Keratinocyte (primary cell): Measurements from ENCODE around the gene SUZ12. TPM values are rescaled to one million over a fixed set of nuclear protein-coding genes. Genes with fewer than 3 reads are reported as not detected.
"Not testable (repeated sequence)": the region's sequence is repeated elsewhere in the genome, so short reads cannot be mapped to it uniquely, and the experiment has no call there.

Experiments
- DNase-seq: peaks from one replicate; pipeline ENCODE4 v3.0.0-alpha.2; 2011; ENCODE audit warnings: low read depth, missing footprints, low spot score
- FAIRE-seq: peaks from 2 replicates; lab custom pipeline; 2011; peaks lifted over from hg19 to GRCh38; lab: Jason Lieb, UNC
- H2AFZ ChIP-seq: 2 replicates; pipeline ENCODE4 v1.6.0; 2012; ENCODE audit warnings: low read length, control low read depth, inconsistent platforms; ENCODE audit not compliant: control insufficient read depth
- H3K27ac ChIP-seq: 2 replicates; pipeline ENCODE4 v1.5.1; 2011; ENCODE audit warnings: low read length; ENCODE audit not compliant: control insufficient read depth, insufficient read depth
- H3K27me3 ChIP-seq: 3 replicates; pipeline ENCODE4 v1.6.0; 2011; ENCODE audit warnings: low read length; ENCODE audit not compliant: control insufficient read depth, insufficient read depth; ENCODE audit errors: extremely low read depth
- H3K36me3 ChIP-seq, 2 experiments: 2 replicates in 1 of 2; 3 replicates in 1 of 2; pipeline ENCODE4 v1.5.1; 2011; ENCODE audit warnings: low read length in 2 of 2, mild to moderate bottlenecking in 1 of 2; ENCODE audit not compliant: control insufficient read depth in 2 of 2, insufficient read depth in 2 of 2; ENCODE audit errors: extremely low read depth in 1 of 2
- H3K4me1 ChIP-seq: 3 replicates; pipeline ENCODE4 v1.5.1; 2011; ENCODE audit warnings: low read length; ENCODE audit not compliant: control insufficient read depth, insufficient read depth; ENCODE audit errors: extremely low read depth
- H3K4me2 ChIP-seq: 3 replicates; pipeline ENCODE4 v1.6.0; 2011; ENCODE audit warnings: low read depth, low read length; ENCODE audit not compliant: control insufficient read depth, insufficient read depth; ENCODE audit errors: extremely low read depth
- H3K4me3 ChIP-seq, 3 experiments: fragments of 200-600 bp in 1 of 3; sonication (generic) in 1 of 3; 2 replicates in 2 of 3; 3 replicates in 1 of 3; pipeline ENCODE4 v1.5.1; 2011 to 2016; ENCODE audit warnings: low read length in 3 of 3, mild to moderate bottlenecking in 3 of 3, control low read depth in 2 of 3, inconsistent platforms in 1 of 3, low read depth in 1 of 3, mixed read lengths in 1 of 3, mixed run types in 1 of 3, moderate library complexity in 1 of 3; ENCODE audit not compliant: control insufficient read depth in 2 of 3, insufficient read depth in 2 of 3; ENCODE audit errors: extremely low read depth in 1 of 3
- H3K79me2 ChIP-seq: 2 replicates; pipeline ENCODE4 v1.6.0; 2012; ENCODE audit warnings: low read length; ENCODE audit not compliant: control insufficient read depth, insufficient read depth
- H3K9ac ChIP-seq: 3 replicates; pipeline ENCODE4 v1.6.0; 2011; ENCODE audit warnings: low read length; ENCODE audit not compliant: control insufficient read depth, insufficient read depth; ENCODE audit errors: extremely low read depth
- H3K9me1 ChIP-seq: 3 replicates; pipeline ENCODE4 v1.6.0; 2011; ENCODE audit warnings: low read length; ENCODE audit not compliant: control insufficient read depth, insufficient read depth; ENCODE audit errors: extremely low read depth
- H3K9me3 ChIP-seq: 2 replicates; pipeline ENCODE4 v1.5.1; 2012; ENCODE audit warnings: low read depth, low read length; ENCODE audit not compliant: control insufficient read depth
- H4K20me1 ChIP-seq: 3 replicates; pipeline ENCODE4 v1.6.0; 2011; ENCODE audit warnings: low read length; ENCODE audit not compliant: control insufficient read depth, insufficient read depth; ENCODE audit errors: extremely low read depth
- CTCF ChIP-seq, 3 experiments: IDR thresholded peaks in 1 of 3; conservative IDR thresholded peaks in 1 of 3; optimal IDR thresholded peaks in 1 of 3; 2 replicates in 2 of 3; 3 replicates in 1 of 3; pipeline versions ENCODE3 to v1.5.1; 2011; ENCODE audit warnings: low read length in 3 of 3, mild to moderate bottlenecking in 3 of 3, moderate library complexity in 2 of 3, control low read depth in 1 of 3, inconsistent platforms in 1 of 3; ENCODE audit not compliant: insufficient read depth in 2 of 3; ENCODE audit errors: extremely low read depth in 1 of 3
- EZH2 ChIP-seq: IDR thresholded peaks from one replicate; pipeline ENCODE4 v1.6.1; 2012; ENCODE audit warnings: inconsistent platforms, mild to moderate bottlenecking, low read length, moderate library complexity
- dilution Hi-C: fragments of 300-500 bp; cut with MboI; formaldehyde crosslinking; loops from one replicate; pipeline ENCODE4 v1.7.0; 2020; ENCODE audit warnings: low sequenced_read_pairs; ENCODE audit not compliant: extremely low pct_ligation_motif_present
- polyA plus RNA-seq, 5 experiments: library from polyadenylated mRNA; depleted of rRNA in 3 of 5; stranded (reverse) in 3 of 5; stranded (forward) in 1 of 5; unstranded in 1 of 5; fragments of >200 nt; gene quantifications; 1 replicate in 1 of 5; 2 replicates in 3 of 5; 3 replicates in 1 of 5; pipeline versions ENCODE4 v1.2.1 to v1.2.3, GENCODE V29; 2011 to 2012; ENCODE audit warnings: missing spikeins in 2 of 5, low read depth in 1 of 5, low replicate concordance in 1 of 5

Gene SUZ12
- polyA plus RNA-seq, 1 donor (not counting 4 experiments of a cell fraction or from before 2014, with no cell fraction given) = 20.8 TPM

DNA sequence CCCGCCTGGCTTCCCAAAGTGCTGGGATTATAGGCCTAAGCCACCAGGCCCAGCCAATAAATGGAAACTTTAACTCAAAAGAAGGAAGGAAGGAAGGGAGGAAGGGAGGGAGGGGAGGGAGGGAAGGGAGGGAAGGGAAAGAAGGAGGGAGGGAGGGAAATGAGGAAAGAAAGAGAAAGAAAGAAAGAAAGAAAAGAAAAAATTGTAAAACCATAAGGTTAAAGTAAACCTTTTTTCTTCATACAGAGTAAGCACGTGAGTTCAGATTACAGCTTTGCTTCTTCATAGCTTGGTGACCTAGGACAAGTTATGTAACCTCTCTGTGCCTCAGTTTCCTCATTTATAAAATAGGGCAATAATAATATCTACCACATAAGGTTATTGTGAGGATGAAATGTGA, 96.4 kb downstream of the SUZ12 start:
- no peak for TF ChIP-seq CTCF (optimal IDR thresholded peaks at IDR 0.05 in 1 of 3, IDR thresholded peaks at IDR 0.05 in 1 of 3, conservative IDR thresholded peaks at IDR 0.05 in 1 of 3; ENCODE audit: extremely low read depth in 1 of 3, insufficient read depth in 2 of 3, low read length in 3 of 3)
- TF ChIP-seq EZH2 = no peak
- Histone ChIP-seq H3K27ac (no peak overlapping the region), H3K9me1 (no peaks in the 10 kb centered on the region), H3K4me2 (no peak overlapping the region), H3K27me3 (no peaks in the 10 kb centered on the region), H3K9ac (no peak overlapping the region), H2AFZ (no peak overlapping the region), H4K20me1 (no peaks in the 10 kb centered on the region), H3K36me3 (peaks cover 0 to 2% of the 10 kb centered on the region in 2 experiments), H3K4me3 (no peak overlapping the region), H3K9me3 (no peaks in the 10 kb centered on the region), H3K4me1 (no peaks in the 10 kb centered on the region), H3K79me2 (no peaks in the 10 kb centered on the region)
- DNase-seq (no peak), FAIRE-seq (no peak)
- dilution Hi-C loops = no loop called here

DNA sequence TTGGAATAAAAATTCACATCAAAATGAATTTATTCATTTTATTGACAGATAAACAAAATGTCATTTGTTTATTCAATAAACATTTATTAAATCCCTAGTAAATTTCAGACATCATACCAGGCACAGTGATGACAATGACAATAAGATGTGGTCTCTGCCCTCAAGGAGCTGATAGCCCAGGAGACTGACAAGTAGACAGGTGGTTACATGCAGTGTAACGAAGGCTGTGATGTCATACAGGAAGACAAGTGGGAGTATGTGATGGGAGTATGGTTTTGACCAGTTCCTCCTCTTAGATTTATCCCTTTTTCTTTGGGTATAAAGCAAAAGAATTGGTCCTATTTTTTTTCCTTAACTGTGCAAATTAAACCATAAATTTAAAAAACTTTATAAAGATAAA, 97.0 kb downstream of the SUZ12 start:
- H3K36me3 ChIP-seq, H3K9ac ChIP-seq, H3K9me3 ChIP-seq, FAIRE-seq, H2AFZ ChIP-seq, H3K27ac ChIP-seq, H3K27me3 ChIP-seq, H3K4me3 ChIP-seq, DNase-seq, H3K4me1 ChIP-seq, H3K4me2 ChIP-seq, dilution Hi-C loops, H4K20me1 ChIP-seq, H3K79me2 ChIP-seq, H3K9me1 ChIP-seq: not testable (repeated sequence)

GRCh38 chr17:32040246-32040645, 103.4 kb downstream of the SUZ12 start:
- FAIRE-seq, H3K4me2 ChIP-seq, H3K36me3 ChIP-seq, H3K9me1 ChIP-seq, H4K20me1 ChIP-seq, H3K4me3 ChIP-seq, H3K4me1 ChIP-seq, H3K9ac ChIP-seq, H3K27me3 ChIP-seq, dilution Hi-C loops, H2AFZ ChIP-seq, H3K9me3 ChIP-seq, DNase-seq, H3K27ac ChIP-seq, H3K79me2 ChIP-seq: not testable (repeated sequence)

DNA sequence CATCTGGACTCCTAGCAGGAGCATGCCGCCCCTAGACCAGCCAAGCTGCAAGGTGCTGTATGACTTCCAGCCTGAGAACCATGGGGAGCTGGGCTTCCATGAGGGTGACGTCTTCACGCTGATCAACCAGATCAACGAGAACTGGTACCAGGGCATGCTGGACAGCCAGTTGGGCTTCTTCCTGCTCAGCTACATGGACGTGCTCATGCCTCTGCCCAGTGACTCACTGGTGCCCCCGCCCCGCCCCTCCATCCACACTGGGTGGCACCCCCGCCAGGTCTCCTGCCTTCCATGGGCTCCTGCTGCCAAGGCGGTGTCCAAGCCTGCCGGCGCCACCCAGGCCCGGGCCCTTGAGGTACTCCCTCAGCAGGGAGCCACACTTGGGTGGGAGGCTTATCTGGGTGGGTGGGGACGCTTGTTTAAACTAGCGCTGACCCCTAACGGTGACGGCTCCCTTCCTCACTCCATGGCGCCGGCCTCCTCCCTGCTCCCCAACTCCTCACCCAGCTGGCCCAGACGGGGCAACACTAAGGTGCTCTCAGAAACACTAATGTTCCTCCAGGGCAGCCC, 104.6 kb downstream of the SUZ12 start:
- H3K9ac ChIP-seq, H3K27me3 ChIP-seq, dilution Hi-C loops, FAIRE-seq, H3K4me2 ChIP-seq, H3K9me3 ChIP-seq, DNase-seq, H4K20me1 ChIP-seq, H3K4me1 ChIP-seq, H3K4me3 ChIP-seq, H3K27ac ChIP-seq, H3K9me1 ChIP-seq, H2AFZ ChIP-seq, H3K36me3 ChIP-seq, H3K79me2 ChIP-seq: not testable (repeated sequence)
